NCI-H2227 (cell line): Measurements from ENCODE around the gene RS1.

Experiments
- DNase-seq: peaks from one replicate; lab custom pipeline; 2025; ENCODE audit not compliant: unreplicated experiment; lab: John Stamatoyannopoulos, UW

The RS1 gene

GRCh38 chrX:18668071-18668835 is 3.7 kb downstream of the RS1 start:
- DNase-seq = peak; percentile 44

GRCh38 chrX:18666614-18667013 is 5.3 kb downstream of the RS1 start:
- no peak for DNase-seq

DNA sequence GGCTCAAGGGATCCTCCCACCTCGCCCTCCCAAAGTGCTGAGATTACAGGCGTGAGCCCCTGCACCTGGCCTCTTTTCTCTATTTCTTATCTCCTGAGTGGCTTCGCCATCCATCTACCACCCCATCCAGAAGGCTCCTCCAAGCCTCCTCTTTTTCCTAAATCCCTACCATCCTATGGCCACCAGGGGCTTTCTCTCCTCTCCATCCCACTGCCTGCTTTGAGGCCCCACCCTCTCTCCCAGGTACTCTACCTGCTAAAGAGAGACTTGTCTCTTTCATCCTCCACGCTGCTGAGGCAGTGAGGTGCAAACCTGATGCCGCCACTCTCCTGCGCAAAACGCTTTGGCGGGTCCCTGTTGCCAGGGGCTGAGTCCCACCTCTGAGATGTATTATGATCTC is 7.0 kb downstream of the RS1 start:
- DNase-seq = no peak

DNA sequence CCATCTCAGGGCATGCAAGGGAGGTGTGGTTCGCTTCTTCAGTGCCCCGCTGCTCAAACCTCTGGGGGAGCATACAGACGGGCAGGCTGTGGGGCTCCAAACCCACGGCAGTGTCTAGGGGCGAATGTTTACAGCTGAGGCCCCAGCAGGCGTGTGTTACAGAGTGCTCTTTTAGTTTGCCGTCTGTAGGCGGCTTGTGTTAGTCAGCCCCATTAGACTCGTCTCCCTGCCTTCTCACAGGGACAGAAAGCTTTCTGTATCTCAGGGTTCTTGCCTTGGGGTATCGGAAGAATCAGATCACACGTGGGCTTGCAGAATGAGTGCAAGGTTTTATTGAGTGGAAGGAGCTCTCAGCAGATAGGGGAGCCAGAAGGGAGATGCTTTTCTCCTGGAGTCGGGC is 10.6 kb downstream of the RS1 start:
- no peak for DNase-seq

DNA sequence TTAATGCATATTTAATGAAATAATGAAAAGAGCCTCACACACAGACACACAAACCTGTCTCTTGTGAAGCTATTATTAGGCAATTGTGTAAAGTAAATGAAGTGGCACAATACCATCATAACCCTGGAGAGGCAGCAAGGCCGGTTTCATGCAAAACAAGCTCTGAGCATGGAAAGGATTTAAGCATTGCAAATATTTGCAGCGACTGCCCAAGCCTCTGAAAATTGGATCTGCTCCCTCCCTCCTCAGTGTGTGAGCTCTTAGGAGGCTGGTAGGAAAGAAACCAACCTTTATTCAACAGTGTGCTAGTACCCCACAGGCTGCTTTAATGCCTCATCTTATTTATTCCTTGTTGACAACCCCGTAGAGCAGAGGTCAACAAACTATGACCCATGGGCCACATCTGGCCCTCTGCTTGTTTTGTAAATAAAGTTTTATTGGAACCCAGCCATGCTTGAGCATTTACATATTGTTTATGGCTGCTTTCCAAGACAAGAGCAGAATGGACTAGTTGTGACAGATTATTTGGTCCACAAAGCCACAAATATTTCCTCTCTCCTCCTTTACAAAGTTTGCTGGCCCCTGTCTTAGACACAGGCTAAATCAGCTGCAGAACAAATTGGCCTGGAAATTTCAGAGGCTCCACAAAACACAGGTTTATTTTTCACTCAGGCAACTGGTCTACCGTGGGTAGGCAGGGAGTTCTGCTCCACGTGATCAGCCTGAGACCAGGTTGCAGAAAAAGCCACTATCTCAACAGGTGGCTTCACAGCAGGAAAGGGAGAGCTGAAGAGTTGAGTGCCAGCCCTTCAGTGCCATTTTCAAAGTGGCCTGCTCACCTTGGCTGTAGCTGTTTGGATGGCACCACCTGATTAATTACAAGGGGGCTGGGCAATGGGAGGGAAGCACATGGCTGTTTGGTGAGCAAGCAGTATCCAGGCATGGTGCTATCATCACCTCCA is 16.8 kb downstream of the RS1 start:
- no peak for DNase-seq

DNA sequence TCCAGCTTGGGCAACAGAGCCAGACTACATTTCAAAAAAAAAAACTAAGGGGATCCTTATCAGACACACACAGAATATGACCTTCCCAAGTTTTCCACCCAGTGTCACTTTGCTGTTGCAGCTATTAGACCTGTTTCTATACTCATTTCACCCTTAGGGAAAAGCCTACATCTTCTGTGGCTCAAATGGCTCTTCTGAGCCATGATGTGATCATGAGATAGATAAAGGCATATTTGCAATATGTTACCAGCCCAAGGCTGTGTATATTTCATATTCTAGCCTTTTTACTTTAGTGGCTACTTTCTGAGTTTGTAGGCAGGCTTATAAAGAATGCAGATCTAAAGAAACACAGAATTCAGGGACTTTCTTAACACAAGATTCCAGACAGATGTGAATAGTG is 19.3 kb downstream of the RS1 start:
- DNase-seq = no peak

- no peak for DNase-seq
These were observed 21.2 kb downstream of the RS1 start for GRCh38 chrX:18650662-18651061.

- DNase-seq = peak; percentile 35
These were observed 22.4 kb downstream of the RS1 start for GRCh38 chrX:18649498-18649951.

DNA sequence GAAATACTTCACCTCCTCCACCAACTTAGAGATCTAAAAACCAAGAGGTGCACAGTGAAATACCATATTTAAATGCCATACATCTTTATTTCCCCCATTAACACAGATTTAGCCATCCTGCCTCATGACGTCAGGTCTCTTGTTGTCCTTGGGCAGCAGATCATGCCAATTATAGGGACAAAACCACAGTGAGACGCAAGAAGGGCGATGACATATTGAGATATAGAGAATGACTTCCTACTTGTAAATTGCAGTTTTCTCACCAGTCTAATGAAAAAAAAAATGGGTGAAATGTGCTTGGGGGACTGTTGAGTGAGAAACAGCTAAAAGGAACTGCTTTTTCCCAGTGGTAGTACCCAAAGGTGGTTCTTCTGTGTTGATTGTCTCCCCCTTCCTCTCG is 24.3 kb downstream of the RS1 start:
- no peak for DNase-seq

DNA sequence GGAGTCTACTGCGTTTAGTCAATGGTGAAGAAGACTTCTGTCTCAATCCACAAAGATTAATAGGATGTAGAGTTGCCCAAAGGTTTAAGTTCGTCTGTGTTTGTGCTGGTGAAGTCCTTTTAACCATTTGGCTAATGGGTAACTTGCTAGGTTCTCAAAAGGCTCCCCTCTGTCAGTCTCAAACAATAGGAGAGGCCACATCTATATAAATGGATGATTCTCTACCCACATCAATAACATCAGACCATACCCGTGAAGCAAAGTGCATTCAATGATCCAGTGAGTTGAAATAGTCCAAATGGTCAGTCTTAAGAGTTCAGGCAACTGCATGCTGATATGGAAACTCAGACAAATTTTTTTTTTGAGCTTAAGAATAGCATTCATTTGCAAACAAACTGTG is 28.1 kb downstream of the RS1 start:
- no peak for DNase-seq

- DNase-seq = no peak
These were observed 28.7 kb downstream of the RS1 start for GRCh38 chrX:18643243-18643642.

DNA sequence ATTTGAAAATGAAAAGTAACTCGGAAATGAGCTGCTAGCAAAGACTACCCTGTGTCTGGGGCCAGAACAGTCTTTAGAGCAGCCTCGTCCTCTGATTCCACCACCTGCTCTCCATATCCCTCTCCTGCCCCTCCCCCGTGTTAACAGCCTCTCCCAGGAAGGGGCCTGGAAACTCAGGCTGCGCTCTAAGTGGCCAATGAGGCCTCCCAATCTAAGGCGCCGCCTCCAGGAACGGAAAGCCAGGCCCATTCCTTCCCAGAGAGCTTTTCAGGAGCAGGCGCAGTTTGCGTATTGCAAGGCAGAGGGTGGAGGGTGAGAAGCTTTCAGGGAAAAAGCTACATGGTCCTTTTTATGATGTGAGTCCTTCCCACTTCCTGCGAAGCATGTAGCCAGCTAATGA is 31.2 kb downstream of the RS1 start:
- peak; percentile 22 for DNase-seq

DNA sequence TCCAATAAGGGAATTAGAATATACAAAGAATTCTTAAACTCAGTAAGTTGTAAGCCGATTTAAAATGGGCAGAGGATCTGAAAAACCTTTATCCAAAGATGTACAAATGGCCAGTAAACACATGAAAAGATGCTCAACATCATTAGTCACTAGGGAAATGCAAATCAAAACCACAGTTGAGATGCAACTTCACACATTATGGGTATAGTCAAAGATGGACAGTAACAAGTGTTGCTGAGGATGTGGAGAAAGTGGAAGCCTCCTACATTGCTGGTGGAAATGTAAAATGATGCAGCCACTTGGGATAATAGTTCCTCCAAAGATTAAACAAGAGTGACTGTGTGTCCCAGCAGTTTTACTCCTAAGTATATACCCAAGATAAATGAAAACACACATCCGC is 32.6 kb downstream of the RS1 start:
- DNase-seq = no peak

DNA sequence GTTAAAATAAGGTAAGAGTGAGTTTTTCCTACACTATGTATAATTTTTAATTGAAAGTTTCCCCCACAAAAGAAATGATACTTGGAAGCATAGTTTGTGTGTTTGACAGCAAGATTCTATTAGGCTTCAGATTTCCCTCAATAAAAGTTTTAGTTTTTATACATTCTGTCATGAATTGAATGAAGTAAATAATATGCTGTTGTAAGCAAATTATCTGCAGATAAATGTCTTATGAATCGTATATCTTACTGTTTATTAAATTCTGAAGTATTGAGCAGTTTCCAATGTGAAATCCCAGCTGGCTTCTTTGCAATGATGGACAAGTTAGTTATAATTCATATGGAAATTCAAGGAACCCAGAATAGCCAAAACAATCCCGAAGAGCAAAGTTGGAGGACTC is 33.5 kb downstream of the RS1 start:
- no peak for DNase-seq

DNA sequence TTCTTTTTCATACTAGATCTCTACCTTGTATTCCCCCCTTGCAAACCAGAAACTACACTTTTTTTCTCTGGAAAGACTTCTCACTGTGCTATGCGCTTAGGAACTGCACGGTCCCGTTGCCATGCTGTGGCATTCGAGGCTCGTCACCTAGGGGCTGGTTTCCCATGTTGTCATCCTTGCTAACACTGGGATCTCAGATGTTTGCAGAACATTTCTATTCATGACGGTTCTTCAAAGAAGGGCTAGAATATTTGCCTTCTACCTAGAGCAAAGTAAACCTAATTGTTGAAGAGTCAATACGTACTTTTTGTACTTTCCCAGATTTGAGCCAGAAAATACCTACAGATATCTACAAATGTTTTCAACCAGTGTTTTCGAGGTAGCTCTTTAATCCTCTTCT is 41.0 kb downstream of the RS1 start:
- DNase-seq = no peak

- no peak for DNase-seq
These were observed 47.3 kb downstream of the RS1 start for GRCh38 chrX:18624599-18624998.

- DNase-seq = no peak
These were observed 51.6 kb downstream of the RS1 start for GRCh38 chrX:18620349-18620748.

DNA sequence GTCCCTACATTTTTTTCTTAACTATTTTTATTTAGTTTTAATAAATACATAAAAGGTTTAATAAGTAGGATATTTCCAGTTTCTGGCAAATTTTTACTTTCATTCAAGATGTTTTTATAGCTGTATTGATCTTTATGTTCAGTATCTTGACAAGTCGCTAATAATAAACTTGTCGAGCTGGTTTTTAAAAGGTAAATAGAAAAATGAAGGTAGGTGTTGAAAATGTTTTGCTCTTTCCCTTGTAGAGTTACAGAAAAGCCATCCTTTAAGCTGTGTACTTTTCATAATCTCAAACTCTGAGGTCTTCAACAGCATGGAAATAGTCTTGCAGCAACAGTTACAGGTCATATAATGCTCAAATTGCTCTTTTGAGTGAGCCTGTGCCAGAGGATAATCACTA is 52.6 kb downstream of the RS1 start:
- DNase-seq = no peak

- DNase-seq = no peak
These were observed 54.5 kb downstream of the RS1 start for GRCh38 chrX:18617407-18617750.

- no peak for DNase-seq
These were observed 55.1 kb downstream of the RS1 start for GRCh38 chrX:18616688-18617406.

- no peak for DNase-seq
These were observed 57.8 kb downstream of the RS1 start for GRCh38 chrX:18613930-18614639.
